ENCODE results near the gene CNTN5.
"Not testable (repeated sequence)": the region's sequence is repeated elsewhere in the genome, so short reads cannot be mapped to it uniquely, and the experiment has no call there.

Gene CNTN5

DNA sequence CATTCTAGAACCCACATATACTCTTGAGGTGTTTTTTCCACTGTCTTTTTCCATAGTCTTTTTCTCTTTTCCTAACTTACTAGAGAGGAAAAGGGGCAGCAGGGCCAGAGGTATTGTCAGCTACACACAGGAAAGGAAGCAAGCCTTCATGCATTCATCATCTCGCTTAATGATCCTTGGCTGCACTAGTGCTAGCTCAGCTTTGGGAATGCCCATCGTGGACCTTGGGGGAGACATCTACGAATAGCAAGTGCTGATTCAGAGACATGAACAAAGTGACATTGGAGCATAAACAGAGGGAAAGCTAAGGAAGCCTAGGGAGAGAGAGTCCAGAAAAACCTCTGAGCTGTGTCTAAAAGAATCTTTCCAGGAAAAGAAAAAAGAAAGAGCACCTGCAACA, 1200.1 kb downstream of the CNTN5 start:
- DNase-seq (ENCODE audit: low read depth): no peak

DNA sequence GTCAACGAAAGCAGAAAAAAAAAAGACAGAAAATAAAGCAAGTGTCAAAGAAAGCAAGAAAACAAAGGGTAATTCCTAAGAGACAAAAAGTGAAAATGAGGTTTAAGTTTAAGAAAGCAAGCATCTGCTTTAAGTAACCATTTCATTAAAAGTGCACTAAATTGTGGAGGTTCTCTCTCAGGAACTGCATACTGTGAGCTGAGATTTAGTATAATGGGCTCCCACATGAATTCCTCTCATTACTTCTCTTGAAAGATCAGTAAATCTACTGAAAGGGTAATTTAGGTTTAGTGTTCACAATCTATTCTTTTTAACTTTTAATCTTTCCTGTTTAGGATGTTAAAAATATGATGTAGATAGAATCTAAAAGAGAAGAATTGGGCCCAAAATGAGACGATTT, 1201.0 kb downstream of the CNTN5 start:
- no peak for DNase-seq (ENCODE audit: low read depth)

DNA sequence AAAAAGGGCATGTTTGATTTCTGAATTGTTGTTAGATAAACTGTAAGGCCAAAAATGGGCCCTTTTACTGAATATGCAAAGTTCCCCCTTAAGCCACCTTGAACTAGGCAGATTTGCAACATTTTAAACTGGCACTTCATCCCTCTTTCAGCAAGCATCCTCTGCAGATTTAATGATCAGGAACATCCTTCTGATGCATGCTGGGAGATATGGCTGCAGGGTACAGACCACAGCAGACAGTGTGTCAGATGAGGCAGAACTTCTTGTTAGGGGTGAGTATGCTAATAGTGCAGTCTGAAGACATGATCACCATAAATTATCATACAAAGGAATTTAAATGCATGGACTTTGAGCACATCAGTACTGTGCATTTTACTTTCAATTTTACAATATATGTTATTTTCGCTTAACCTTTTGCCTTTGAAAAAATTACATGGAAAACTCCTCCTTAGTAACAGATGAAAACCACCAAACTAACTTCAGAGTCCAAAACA, 1203.8 kb downstream of the CNTN5 start:
- DNase-seq (ENCODE audit: low read depth): no peak

DNA sequence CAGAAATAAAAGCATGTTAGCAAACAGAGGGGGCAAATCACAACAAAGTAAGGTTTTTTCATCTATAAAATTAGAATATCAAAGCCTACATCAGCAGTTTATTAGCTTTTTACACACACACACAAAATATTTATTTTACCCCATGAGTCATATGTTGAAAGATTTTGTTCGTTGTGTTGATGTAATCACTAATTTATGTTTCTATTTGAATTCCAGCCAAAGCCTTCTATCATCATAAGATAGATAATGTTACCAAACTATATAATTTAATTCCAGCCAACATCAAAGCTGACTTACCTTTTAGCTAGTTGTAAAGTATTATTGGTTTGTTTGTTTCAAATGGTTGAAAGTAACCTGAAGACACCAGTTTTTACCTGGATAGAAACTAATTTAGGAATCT, 1208.3 kb downstream of the CNTN5 start:
- DNase-seq (ENCODE audit: low read depth): no peak

DNA sequence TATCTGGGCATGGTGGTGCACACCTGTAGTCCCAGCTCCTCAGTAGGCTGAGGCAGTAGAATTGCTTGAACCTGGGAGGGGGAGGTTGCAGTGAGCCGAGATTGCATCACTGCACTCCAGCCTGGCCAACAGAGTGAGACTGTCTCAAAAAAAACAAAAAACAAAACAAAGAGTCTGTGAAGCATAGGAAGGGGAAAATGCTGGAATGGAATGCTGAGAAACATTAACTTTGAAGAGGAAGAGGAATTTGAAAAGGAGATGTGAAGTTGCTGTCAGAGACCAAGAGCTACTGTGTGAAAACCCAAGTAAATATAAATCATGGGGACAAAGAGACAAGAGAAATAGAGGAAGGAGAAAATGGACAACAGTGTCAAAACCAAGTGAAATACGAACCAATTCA, 1211.3 kb downstream of the CNTN5 start:
- DNase-seq (ENCODE audit: low read depth): no peak

DNA sequence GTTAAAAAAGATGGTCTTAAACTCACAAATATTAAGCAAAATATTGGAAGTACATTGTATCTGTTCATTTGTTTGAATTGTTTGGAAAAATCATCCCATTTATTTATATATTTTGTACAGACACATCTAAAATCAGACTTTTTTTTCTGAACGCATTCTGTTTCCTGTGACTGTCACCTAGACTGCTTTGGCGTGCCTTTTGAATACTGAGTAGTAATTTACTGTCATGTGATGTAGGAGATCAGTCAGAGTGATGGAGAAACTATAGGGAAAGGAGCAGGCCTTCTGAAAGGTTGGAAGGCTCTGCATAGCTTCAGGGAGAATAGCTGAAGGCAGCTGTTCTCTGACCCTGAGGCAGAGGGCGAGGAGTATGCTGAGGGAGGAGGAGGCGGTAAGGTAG, 1214.3 kb downstream of the CNTN5 start:
- DNase-seq (ENCODE audit: low read depth): no peak

DNA sequence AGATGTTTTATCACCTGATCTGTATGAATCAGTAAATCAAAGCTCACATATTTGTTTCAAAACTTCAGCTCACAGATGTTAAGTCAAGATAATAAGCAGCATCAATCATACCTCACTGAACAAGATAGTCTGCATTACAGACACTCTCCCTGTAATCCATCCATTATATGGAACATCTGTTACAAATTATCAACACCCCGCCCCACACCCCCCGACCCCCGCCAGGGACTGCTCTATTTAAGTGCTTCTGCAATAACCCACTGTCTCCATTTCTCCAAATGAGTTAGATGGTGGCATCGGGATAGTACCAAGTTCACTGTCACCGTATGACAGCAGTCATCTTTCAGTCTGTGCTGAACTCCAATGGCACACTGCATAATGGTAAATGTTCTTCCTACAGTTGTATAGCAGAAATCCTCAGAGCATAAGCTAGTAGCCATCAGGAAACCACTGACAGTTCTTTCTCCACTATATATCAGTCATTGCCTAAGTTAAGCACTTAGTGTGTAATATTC, 1219.3 kb downstream of the CNTN5 start:
- DNase-seq (ENCODE audit: low read depth): no peak

DNA sequence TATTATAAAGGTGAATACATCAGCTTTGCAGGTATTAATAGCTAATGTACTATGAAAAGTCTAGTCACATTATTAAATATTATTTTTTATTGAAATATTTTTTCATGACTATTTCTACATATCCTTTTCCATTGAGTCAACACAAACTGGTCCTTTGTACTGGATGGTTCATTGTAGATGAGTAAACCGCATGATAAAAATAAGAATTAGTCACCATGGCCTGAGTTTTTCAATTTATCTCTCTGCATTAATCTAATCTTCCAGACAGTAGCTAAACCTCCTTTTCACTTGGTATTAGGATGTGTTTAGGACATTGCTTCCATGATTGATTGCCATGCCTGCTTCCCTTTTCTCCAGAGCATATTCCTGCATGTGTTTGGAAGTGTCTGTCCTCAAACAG, 1227.0 kb downstream of the CNTN5 start:
- no peak for DNase-seq (ENCODE audit: low read depth)

DNA sequence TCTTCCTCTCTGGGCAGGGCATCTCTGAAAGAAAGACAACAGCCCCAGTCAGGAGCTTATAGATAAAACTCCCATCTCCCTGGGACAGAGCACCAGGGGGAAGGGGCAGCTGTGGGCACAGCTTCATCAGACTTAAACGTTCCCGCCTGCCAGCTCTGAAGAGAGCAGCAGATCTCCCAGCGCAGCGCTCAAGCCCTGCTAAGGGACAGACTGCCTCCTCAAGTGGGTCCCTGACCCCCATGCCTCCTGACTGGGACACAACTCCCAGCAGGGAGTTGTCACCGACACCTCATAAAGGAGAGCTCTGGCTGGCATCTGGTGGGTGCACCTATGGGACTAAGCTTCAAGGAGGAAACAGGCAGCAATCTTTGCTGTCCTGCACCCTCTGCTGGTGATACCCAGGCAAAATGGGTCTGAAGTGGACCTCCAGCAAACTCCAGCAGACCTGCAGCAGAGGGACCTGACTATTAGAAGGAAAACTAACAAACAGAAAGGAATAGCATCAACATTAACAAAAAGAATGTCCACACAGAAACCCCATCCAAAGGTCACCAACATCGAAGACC, 1236.6 kb downstream of the CNTN5 start:
- DNase-seq (ENCODE audit: low read depth): not testable (repeated sequence)

DNA sequence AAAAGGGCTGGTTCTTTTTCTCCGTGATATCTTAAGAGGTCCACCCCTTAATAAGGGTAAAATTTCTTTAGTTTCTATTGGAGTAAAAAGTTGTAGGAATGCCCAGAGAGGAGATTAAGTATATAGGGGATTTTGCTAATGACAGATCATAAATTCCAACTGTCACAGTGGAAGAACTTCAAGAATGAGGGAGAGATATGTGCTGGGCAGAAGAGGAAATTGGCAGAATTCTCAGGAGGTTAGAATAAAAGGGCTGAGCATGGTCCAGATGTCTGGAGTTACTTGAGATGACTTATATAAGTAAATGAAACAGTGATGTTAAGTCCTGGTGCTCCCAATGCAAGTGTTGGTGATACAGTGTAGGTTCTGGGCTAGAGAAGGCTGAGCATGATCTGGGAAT, 1248.8 kb downstream of the CNTN5 start:
- no peak for DNase-seq (ENCODE audit: low read depth)

DNA sequence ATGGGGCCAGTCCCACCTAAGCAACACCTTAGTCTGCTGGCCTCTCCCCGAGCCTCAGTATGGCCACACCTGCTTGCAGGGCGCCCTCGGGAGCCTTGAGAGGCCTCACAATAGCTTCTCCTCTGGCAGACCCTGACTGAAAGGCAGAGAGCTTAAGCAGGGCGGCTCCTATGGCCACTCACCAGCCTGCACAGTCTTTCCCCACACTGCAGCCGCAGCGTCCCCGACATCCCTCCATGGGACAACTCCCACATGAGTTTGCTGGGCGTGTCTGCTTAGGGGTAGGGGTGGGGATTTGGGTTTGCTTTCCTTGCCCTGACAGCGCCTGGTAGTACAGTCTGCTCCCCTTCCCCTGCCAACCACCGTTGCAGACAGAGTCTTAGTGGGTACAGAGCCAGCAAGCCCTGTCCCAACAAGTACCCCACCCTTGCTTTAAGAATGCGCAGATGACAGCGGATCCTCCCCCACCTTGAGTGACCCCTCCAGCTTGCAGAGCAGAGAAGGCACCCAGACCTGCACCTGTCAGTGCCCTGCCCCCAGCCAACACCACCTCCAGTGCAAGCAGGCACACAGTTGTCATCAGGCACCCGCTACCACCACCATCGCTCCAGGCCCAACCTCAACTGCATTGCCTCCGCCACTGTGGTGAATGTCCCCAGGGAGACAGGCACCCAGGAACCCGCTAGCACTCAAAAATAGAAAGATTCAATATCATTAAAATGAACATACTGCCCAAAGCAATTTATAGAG, 1252.5 kb downstream of the CNTN5 start:
- no peak for DNase-seq (ENCODE audit: low read depth)

DNA sequence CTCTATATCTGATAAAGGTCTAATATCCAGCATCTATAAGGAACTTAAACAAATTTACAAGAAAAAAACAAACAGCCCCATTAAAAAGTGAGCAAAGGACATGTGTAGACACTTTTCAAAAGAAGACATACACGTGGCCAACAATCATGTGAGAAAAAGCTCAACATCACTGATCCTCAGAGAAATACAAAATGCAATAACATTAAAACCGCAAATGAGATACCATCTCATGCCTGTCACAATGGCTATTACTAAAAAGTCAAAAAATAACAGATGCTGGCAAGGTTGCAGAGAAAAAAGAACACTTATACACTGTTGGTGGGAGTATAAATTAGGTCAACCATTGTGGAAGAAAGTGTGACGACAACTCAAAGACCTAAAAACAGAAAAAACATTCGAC, 1253.7 kb downstream of the CNTN5 start:
- not testable (repeated sequence) for DNase-seq (ENCODE audit: low read depth)

DNA sequence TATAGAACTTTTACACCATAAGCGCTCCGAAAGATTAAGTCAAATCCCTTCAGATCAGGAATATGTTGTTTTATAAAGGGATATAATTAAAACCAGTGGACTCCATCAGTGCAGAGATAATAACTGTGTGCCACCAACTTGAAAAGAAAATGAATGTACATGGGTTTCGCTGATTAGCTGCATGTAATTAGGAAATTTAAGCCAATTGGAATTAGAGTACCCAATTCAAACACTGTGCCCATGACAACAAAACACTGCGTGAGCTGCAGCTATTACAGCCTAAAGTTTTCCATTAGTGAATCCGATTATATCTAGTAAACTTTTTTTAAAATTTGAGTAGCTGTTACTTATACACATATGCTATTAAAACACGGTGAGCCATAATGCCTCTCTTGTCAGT, 1274.0 kb downstream of the CNTN5 start:
- no peak for DNase-seq (ENCODE audit: low read depth)

DNA sequence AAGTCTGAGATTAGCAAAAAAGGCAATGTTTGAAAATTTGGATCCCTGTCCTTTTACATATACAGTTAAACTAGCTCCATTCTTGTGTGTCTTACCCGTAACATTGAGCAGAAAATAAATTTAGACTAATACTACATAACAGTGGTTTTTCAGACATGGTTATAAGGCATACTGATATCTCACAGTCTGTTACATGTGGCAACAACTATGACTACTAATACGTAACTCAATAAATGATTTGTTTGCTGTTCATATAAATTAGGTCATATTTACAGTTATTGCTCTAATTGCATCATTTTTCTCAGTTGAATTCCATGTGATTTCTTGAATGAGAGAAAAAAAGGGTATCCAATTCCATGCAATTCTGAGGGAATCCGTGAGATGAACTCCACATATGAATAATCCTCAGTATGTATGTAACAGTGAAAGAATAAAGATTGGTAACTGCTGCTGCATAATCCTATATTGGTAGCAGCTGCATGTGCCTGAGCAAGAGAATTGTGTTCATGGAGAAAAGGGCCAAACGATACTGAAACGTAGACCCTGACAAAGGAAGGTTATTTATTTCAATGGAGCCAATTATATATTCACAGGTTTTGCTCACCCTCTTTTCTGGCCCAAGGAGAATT, 1275.4 kb downstream of the CNTN5 start:
- no peak for DNase-seq (ENCODE audit: low read depth)

DNA sequence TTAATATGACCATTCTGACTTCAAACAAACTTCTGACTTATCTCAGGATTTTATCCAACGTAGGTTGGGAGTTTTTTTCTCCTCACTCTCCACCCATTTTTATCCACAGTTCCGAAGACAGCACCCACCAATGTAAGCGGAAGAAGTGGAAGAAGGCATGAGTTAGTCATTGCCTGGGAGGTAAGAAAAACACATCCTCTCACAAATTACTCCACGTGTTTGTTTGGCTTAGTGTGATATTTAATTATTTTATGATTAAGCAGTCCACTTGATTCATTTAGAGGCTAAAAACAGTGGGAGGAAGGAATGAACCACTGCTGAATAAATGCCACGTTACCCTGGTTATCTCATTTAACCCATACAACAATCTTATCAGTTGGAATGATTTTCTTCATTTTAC, 1276.8 kb downstream of the CNTN5 start:
- DNase-seq (ENCODE audit: low read depth): no peak

DNA sequence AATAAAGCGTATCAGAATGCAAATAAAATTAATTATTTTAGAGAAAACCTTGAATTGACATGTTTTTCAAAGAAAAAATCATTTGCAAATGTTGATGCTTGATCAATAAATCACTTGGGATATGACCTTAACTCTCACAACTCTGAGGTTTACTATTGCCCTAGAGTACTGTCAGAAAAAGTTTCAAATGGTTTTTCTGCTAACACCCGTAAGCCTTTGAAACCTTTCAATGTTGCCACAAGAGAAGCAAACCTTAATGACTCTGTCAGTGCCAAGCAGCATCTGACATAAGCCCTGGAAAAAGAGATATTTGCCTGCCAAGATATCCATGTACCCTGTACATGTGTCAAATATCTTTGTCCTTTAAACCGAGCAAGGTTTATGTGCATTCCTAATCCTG, 1282.1 kb downstream of the CNTN5 start:
- no peak for DNase-seq (ENCODE audit: low read depth)

DNA sequence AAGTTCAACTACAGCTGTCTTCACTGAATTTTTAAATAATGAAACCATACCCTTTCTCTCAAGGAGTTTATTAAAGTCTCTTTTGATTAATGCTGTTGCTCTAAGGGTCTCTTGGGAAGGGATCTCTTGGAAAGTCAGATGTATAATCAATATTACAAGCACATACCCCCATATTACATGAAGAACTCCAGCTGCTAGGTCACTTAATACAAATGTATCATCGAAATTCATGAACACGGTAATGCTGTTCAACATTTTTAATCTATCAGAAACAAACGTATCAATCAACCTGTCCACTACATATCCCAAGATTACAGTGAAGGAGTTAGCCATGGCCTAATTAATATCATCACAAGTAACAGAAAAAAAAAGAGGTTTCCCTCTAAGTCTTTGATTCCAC, 1283.1 kb downstream of the CNTN5 start:
- DNase-seq (ENCODE audit: low read depth): no peak

DNA sequence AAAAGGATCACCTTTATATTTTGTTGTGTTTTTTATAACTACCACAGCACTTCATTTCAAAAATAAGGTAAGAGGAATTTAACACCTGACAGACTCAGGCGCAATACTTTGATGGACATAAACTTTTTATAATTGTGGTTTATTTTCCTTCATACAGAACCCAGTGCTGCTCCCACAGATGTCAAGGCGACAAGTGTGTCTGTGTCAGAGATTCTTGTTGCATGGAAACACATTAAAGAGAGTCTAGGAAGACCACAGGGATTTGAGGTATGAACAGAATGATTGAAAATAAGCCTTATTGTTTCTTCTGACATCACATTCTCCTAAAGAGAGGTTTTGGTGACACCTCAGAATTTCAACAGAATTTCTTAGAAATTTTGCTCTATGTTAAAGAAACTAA, 1287.5 kb downstream of the CNTN5 start:
- no peak for DNase-seq (ENCODE audit: low read depth)

DNA sequence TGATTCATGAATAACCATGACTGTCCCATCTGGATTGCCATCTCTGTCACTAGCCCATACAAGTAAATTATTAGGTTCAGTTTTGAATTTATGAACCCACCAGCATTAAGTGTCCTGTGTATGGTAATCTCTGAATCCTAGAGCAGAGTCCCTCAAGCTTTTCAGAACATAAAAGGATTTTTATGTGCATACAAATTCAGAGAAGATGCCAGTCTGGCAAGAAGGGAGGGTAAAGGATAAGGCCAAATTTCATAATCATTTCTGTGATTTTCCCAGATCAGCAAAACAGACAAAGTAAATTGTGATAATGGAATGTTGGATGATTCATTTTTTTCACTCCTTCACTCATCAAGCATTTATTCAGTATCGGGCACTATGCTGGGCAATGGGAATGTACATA, 1295.2 kb downstream of the CNTN5 start:
- no peak for DNase-seq (ENCODE audit: low read depth)

DNA sequence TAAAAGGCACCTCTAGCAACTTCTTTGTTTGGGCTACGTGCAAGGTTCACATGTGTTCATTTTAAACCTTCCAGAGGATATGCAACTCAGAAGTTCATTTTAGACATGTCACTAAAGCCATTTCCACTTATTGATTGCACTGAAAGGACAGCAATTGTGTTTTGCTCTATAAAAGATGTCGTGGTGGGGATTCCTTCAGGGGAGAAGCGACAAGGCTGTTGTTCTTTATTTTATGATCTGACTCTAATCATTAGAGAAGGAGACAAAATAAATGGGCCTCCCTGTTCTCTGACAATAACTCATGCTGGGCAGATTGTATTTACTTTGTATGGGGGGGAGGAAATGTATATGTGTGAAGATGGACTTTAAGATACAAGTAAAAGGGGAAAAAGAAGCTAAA, 1296.2 kb downstream of the CNTN5 start:
- DNase-seq (ENCODE audit: low read depth): no peak

DNA sequence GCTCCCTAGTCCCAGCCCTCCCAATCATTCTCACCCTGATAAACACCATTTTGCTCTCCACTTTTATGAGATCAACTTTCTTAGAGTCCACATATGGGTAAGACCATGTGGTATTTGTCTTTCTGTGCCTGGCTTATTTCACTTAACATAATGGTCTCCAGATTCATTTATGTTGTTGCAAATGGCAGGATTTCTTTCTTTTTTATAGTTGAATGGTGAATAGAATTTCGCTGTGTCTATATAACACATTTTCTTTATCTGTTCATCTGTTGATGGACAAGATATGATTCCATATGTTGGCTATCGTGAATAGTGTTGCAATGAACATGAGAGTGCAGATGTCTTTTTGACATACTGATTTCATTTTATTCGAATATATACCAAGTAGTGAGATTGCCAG, 1298.9 kb downstream of the CNTN5 start:
- DNase-seq (ENCODE audit: low read depth): no peak

DNA sequence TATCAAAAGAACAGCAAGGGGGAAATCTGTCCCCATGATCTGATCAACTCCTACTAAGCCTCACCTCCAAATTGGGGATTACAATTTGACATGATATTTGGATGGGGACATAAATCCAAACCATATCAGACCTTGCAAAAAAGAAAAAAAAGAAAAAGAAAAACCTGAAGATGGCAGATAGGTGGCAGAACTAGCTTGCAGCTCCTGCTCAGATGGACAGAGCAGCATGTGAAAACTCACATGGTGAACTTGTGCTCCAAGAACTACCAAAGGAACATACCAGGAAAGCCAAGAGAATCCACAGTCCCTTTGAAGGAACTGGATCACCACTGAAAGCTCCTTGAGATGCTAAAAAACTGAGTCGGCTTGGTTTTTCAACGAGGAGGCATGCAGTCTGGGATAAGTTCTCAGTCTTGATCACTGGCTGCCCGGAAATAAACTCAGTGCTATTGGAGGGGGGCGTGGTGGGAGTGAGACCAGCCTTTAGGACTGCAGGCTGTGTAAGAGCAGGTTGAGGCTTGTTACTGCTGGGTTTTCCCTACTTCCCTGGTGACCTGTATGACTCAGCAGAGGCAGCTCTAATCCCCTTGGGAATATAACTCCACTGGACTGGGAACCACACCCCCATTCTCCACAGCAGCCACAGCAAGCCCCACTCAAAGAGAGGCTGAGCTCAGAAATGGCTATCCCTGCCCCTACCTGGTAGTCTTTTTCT, 1308.0 kb downstream of the CNTN5 start:
- DNase-seq (ENCODE audit: low read depth): no peak

DNA sequence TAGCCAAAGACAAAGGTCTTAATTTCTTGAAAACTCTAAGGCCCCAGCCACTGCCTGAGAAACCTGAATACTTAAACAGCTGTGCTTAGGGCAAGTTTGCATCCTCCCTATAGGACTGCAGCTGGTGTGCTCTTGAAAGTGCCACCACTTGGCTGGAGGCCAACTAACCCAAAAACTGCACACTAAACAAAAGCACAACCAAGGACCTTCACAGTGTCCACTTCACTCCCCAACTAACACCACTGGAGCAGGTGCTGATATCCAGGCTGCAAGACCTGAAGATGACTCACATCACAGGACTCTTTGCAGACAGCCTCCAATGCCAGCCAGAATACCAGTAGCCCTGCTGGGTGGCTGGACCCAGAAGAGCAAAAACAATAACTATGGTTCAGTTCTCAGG, 1308.6 kb downstream of the CNTN5 start:
- DNase-seq (ENCODE audit: low read depth): no peak

Measured in stimulated activated CD8-positive, alpha-beta memory T cell treated with anti-CD3 and anti-CD28 coated beads, Interleukin-4, amount 100 ng/mL, for 24 hours (primary cell).